Measurements from ENCODE around the gene UCMA. TPM values are rescaled to one million over a fixed set of nuclear protein-coding genes. Genes with fewer than 3 reads are reported as not detected.
"Not testable (repeated sequence)": the region's sequence is repeated elsewhere in the genome, so short reads cannot be mapped to it uniquely, and the experiment has no call there.

UCMA gene
- total RNA-seq, 1 donor from 2014 or later, result not detected

DNA sequence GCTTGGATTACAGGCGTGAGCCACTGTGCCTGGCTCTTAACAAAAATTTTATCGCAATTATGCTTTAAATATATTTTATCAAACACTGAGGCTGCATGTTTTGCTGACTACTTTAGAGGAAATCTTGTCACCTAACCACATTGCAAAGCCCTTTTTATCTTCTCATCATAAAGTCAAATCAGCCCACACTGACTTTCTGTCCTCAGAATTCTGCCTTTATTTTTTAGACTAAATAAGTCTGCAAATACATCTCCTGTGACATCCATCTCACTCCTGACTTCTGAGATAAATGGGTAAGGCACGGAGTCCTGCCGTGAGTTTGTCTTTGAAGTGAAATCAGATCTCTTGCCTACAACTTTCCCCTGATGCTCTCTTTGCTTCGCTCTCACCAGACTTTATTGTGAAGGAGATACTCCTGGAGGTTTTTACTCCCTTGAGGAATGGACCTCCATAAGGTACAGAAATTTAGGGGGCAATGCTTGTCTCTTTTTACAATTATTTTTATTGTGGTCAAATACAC, 23.5 kb upstream of the UCMA start:
- no peaks in the 10 kb centered on the region for H3K4me1 Mint-ChIP-seq
- H3K36me3 Mint-ChIP-seq, result no peaks in the 10 kb centered on the region
- no peaks in the 10 kb centered on the region for H3K27me3 Mint-ChIP-seq (ENCODE audit: low read depth)
- peaks cover 10% of the 10 kb centered on the region for H3K9me3 Mint-ChIP-seq
- TF ChIP-seq, protein P1, sequence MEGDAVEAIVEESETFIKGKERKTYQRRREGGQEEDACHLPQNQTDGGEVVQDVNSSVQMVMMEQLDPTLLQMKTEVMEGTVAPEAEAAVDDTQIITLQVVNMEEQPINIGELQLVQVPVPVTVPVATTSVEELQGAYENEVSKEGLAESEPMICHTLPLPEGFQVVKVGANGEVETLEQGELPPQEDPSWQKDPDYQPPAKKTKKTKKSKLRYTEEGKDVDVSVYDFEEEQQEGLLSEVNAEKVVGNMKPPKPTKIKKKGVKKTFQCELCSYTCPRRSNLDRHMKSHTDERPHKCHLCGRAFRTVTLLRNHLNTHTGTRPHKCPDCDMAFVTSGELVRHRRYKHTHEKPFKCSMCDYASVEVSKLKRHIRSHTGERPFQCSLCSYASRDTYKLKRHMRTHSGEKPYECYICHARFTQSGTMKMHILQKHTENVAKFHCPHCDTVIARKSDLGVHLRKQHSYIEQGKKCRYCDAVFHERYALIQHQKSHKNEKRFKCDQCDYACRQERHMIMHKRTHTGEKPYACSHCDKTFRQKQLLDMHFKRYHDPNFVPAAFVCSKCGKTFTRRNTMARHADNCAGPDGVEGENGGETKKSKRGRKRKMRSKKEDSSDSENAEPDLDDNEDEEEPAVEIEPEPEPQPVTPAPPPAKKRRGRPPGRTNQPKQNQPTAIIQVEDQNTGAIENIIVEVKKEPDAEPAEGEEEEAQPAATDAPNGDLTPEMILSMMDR (IDR thresholded peaks at IDR 0.05; ENCODE audit: unreplicated experiment), result no peak
- H3K27ac Mint-ChIP-seq, result no peak overlapping the region
- no peak for DNase-seq (ENCODE audit: low spot score in 2 of 2, unreplicated experiment in 2 of 2)
- no peak overlapping the region for H3K4me3 Mint-ChIP-seq

DNA sequence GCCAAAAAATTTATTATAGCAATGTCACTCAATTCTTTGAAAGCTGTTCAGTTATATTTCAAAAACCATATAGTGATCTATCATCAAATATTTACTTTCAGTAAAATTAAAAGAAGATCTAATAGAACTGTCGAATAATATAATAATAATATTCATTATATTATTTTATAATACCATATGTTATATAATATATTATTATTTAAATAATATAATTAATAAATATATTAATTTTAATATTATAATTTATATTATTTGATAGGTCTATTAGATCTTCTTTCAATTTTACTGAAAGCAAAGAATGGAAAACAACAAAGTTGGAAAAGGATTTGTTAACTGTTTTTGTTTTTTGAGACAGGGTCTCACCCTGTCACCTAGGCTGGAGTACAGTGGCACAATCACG, 22.5 kb upstream of the UCMA start:
- DNase-seq (ENCODE audit: low spot score in 2 of 2, unreplicated experiment in 2 of 2), result no peak
- Mint-ChIP-seq H3K9me3 (peaks cover 10% of the 10 kb centered on the region), H3K27ac (no peak overlapping the region), H3K36me3 (no peaks in the 10 kb centered on the region), H3K4me3 (no peak overlapping the region), H3K27me3 (ENCODE audit: low read depth) (no peaks in the 10 kb centered on the region), H3K4me1 (no peaks in the 10 kb centered on the region)
- TF ChIP-seq, protein P1 (IDR thresholded peaks at IDR 0.05; ENCODE audit: unreplicated experiment), result no peak

DNA sequence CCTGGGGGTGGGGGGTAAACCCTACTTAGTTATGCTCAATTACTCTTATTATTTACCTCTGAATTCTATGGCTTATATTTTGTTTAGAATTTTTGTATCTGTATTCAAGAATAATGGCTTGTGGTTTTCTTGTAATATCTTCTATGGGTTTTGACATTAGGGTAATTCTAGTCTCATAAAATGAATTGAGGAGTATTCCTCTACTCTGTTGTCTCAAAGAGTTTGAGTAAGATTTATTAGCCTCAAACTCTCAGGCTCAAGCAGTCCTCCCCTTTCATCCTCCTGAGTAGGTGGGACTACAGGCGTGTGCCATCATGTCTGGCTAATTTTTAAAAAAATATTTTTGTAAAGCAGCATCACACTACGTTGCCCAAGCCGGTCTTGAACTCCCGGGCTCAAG, 19.6 kb upstream of the UCMA start:
- no peak overlapping the region for H3K27ac Mint-ChIP-seq
- no peak for DNase-seq (ENCODE audit: low spot score in 2 of 2, unreplicated experiment in 2 of 2)
- TF ChIP-seq, protein P1 (IDR thresholded peaks at IDR 0.05; ENCODE audit: unreplicated experiment), result no peak
- no peaks in the 10 kb centered on the region for H3K4me1 Mint-ChIP-seq
- H3K4me3 Mint-ChIP-seq, result no peak overlapping the region
- peaks cover 6% of the 10 kb centered on the region for H3K9me3 Mint-ChIP-seq
- no peaks in the 10 kb centered on the region for H3K36me3 Mint-ChIP-seq
- no peaks in the 10 kb centered on the region for H3K27me3 Mint-ChIP-seq (ENCODE audit: low read depth)

DNA sequence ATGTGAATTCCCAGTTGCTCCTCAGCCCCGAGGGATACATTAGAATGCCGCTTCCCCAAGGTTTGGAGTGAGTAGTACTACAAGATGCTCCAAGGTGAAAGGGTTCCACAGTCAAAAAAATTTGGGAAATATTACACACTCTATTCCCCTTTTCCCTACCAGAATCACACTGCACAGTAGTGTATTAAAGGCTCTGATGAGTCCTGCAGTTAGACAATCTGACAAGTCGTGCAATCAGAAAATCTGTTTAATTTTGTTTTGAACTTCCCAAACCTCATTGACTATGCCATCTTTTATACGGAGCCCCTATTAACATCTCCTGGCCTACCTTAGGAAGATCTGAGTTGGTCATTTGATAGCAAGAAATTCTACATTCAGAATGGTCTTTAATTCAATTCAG, 13.6 kb upstream of the UCMA start:
- TF ChIP-seq, protein P1 (IDR thresholded peaks at IDR 0.05; ENCODE audit: unreplicated experiment), result no peak
- DNase-seq (ENCODE audit: low spot score in 2 of 2, unreplicated experiment in 2 of 2), result no peak
- Mint-ChIP-seq H3K9me3 (no peaks in the 10 kb centered on the region), H3K36me3 (no peaks in the 10 kb centered on the region), H3K27me3 (ENCODE audit: low read depth) (no peaks in the 10 kb centered on the region), H3K4me3 (no peak overlapping the region), H3K27ac (no peak overlapping the region), H3K4me1 (no peaks in the 10 kb centered on the region)

DNA sequence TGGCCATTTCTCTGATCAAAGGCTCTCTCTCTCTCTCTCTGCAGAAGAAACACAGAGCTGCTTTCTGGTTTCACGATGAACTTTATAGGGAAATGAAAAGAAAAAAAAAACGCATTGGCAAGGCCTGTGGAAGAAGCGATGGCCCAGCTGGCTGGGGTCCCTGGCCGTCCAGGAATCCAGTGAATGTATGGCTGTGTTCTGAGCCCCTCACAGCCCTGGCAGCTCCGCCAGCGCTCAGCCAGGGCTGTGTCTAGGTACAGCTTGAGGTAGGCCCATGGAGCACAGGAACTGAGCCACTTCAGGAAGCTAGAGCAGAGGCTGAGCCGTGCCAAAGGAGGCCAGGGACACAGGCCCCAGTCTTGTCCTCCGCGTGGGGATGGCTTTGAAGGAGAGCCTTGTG, 13.1 kb upstream of the UCMA start:
- no peaks in the 10 kb centered on the region for H3K36me3 Mint-ChIP-seq

DNA sequence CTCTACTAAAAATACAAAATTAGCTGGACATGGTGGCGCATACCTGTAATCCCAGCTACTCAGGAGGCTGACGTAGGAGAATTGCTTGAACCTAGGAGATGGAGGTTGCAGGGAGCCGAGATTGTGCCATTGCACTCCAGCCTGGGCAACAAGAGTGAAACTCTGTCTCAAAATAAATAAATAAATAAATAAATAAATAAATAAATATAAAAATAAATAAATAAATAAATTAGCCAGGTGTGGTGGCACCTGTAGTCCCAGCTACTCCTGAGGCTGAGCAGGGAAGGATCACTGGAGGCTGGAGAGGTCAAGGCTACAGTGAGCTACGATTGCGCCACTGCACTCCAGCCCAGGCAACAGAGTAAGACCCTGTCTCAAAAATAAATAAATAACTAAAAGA, 8.1 kb upstream of the UCMA start:
- H3K36me3 Mint-ChIP-seq; H3K27me3 Mint-ChIP-seq (ENCODE audit: low read depth); H3K27ac Mint-ChIP-seq; DNase-seq (ENCODE audit: low spot score in 2 of 2, unreplicated experiment in 2 of 2); H3K4me3 Mint-ChIP-seq; H3K9me3 Mint-ChIP-seq; H3K4me1 Mint-ChIP-seq: not testable (repeated sequence)

More for the DNA sequence above, 13.1 kb upstream of the UCMA start:
- no peak overlapping the region for H3K27ac Mint-ChIP-seq
- no peaks in the 10 kb centered on the region for H3K4me1 Mint-ChIP-seq
- DNase-seq (ENCODE audit: low spot score in 2 of 2, unreplicated experiment in 2 of 2), result no peak
- H3K4me3 Mint-ChIP-seq, result no peak overlapping the region
- TF ChIP-seq, protein P1 (IDR thresholded peaks at IDR 0.05; ENCODE audit: unreplicated experiment), result no peak
- no peaks in the 10 kb centered on the region for H3K9me3 Mint-ChIP-seq
- H3K27me3 Mint-ChIP-seq (ENCODE audit: low read depth), result no peaks in the 10 kb centered on the region
